Measurements from ENCODE around the gene ASB12.

Gene ASB12

GRCh38 chrX:64184396-64184795 is 46.0 kb downstream of the ASB12 start:
- DNase-seq, result no peak

DNA sequence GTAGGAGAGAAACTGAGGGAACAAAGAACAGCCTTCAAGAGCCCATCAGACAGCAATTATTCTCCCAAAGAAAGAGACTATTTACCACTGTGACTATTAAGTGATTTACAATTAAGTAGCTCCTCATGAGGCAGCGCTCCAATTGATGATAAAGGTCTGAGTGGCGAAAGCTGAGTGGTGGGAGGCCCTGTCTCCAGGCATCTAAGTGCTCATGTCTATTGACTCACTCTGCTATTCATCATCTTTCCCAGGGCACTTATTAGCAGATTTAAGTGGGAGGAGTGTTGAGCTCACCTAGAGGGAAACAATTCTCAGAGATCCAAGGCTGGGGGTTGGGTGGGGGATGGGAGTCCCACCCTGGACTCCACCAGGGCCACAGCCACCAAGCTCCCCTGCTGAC is 48.2 kb downstream of the ASB12 start:
- no peak for DNase-seq

DNA sequence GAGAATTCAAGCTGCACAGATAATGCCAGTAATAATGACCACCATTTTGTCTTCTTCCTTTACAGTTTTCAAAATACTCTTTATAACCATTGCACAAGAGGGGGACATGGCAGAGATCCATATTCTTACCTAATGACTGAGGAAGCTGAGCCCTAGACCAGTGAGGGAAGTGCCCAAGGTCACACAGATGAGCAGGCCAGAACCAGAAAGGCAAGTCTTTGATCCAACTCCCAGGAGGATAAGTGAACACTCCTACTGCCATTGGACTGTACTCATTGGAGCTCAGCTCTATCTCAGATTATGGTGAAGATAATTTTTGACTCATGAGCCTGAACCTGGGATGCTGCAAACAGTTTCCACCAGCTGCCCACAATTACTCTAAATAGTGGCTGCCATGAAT is 53.5 kb downstream of the ASB12 start:
- no peak for DNase-seq
